ENCODE results near the gene MTMR2.
"Not testable (repeated sequence)": the region's sequence is repeated elsewhere in the genome, so short reads cannot be mapped to it uniquely, and the experiment has no call there.

The MTMR2 gene

GRCh38 chr11:95883381-95883780 lies 40.5 kb downstream of the MTMR2 start:
- DNase-seq: no peak

GRCh38 chr11:95877291-95877690 lies 46.6 kb downstream of the MTMR2 start:
- DNase-seq: no peak

GRCh38 chr11:95870877-95871276 lies 53.0 kb downstream of the MTMR2 start:
- not testable (repeated sequence) for DNase-seq

- no peak for DNase-seq
These were observed 56.8 kb downstream of the MTMR2 start for GRCh38 chr11:95867105-95867504.

- no peak for DNase-seq
These were observed 60.3 kb downstream of the MTMR2 start for GRCh38 chr11:95863486-95864140.

- not testable (repeated sequence) for DNase-seq
These were observed 63.9 kb downstream of the MTMR2 start for GRCh38 chr11:95860024-95860423.

- DNase-seq: not testable (repeated sequence)
These were observed 69.5 kb downstream of the MTMR2 start for GRCh38 chr11:95854362-95854761.

GRCh38 chr11:95853862-95854261 lies 70.0 kb downstream of the MTMR2 start:
- DNase-seq: no peak

GRCh38 chr11:95853138-95853537 lies 70.8 kb downstream of the MTMR2 start:
- DNase-seq: no peak

- DNase-seq: no peak
These were observed 73.8 kb downstream of the MTMR2 start for GRCh38 chr11:95850137-95850536.

GRCh38 chr11:95849087-95849825 lies 74.7 kb downstream of the MTMR2 start:
- DNase-seq: no peak

GRCh38 chr11:95845167-95845566 lies 78.7 kb downstream of the MTMR2 start:
- DNase-seq: no peak

- no peak for DNase-seq
These were observed 88.0 kb downstream of the MTMR2 start for GRCh38 chr11:95835768-95836488.

GRCh38 chr11:95835351-95835750 lies 88.6 kb downstream of the MTMR2 start:
- DNase-seq: no peak

- DNase-seq: no peak
These were observed 90.5 kb downstream of the MTMR2 start for GRCh38 chr11:95833378-95833777.

- no peak for DNase-seq
These were observed 91.1 kb downstream of the MTMR2 start for GRCh38 chr11:95832763-95833162.

GRCh38 chr11:95831198-95831883 lies 92.6 kb downstream of the MTMR2 start:
- no peak for DNase-seq

- DNase-seq: no peak
These were observed 94.2 kb downstream of the MTMR2 start for GRCh38 chr11:95829580-95830259.

GRCh38 chr11:95827696-95828095 lies 96.2 kb downstream of the MTMR2 start:
- DNase-seq: no peak

GRCh38 chr11:95821640-95822039 lies 102.3 kb downstream of the MTMR2 start:
- no peak for DNase-seq

- DNase-seq: no peak
These were observed 107.9 kb downstream of the MTMR2 start for GRCh38 chr11:95816037-95816436.

GRCh38 chr11:95811052-95811451 lies 112.9 kb downstream of the MTMR2 start:
- not testable (repeated sequence) for DNase-seq

GRCh38 chr11:95806464-95806863 lies 117.4 kb downstream of the MTMR2 start:
- not testable (repeated sequence) for DNase-seq
